Cardiac muscle cell (in vitro differentiated cells and primary cell): ENCODE results near the gene OR4K5. TPM values are rescaled to one million over a fixed set of nuclear protein-coding genes. Genes with fewer than 3 reads are reported as not detected.

ENCODE experiments used
- DNase-seq, 2 donors: peaks; one replicate each; pipeline versions ENCODE4 v3.0.0 to v3.0.0-alpha.2; 2010 to 2017; ENCODE audit warnings: low read depth in 1 of 2, low spot score in 1 of 2
- H3K27ac ChIP-seq: fragments of 200-600 bp; sonication (generic); 2 replicates; pipeline ENCODE4 v1.5.1; 2016
- H3K27me3 ChIP-seq: fragments of 200-600 bp; sonication (generic); 2 replicates; pipeline ENCODE4 v1.6.0; 2016; ENCODE audit warnings: control low read depth
- H3K36me3 ChIP-seq: fragments of 200-600 bp; sonication (generic); 2 replicates; pipeline ENCODE4 v1.5.1; 2016; ENCODE audit warnings: control low read depth
- H3K4me1 ChIP-seq: fragments of 200-600 bp; sonication (generic); 2 replicates; pipeline ENCODE4 v1.8.1; 2017; ENCODE audit warnings: low read depth, mild to moderate bottlenecking, mixed run types
- H3K4me3 ChIP-seq: fragments of 200-600 bp; sonication (generic); 2 replicates; pipeline ENCODE4 v1.5.1; 2016; ENCODE audit warnings: mild to moderate bottlenecking
- H3K9me3 ChIP-seq: fragments of 200-600 bp; sonication (generic); 2 replicates; pipeline ENCODE4 v1.5.1; 2017; ENCODE audit warnings: low read depth, mild to moderate bottlenecking, control low read depth
- CTCF ChIP-seq: IDR thresholded peaks from 2 replicates; pipeline ENCODE4 v1.5.1; 2012; ENCODE audit warnings: low read depth, mild to moderate bottlenecking, low read length
- polyA plus RNA-seq: library from polyadenylated mRNA; unstranded; fragments of >200 nt; fragmentation: Nextera tagmentation; extraction: Ambion mirVana; gene quantifications from 2 replicates; pipeline ENCODE4 v1.2.1, GENCODE V29; 2016
- total RNA-seq: library from RNA; depleted of rRNA; stranded (reverse); fragments of >200 nt; gene quantifications from 2 replicates; pipeline ENCODE4 v1.2.3, GENCODE V29; 2016

The OR4K5 gene
- total RNA-seq (not detected in 2 replicates), polyA plus RNA-seq (not detected in 2 replicates)

GRCh38 chr14:19920021-19920657, at the start of gene OR4K5:
OR4K5 (plus strand) TSS chr14:19920607; CDS start chr14:19920607, 0 bp downstream.
- peaks cover 2% of the 10 kb centered on the region for H3K9me3 ChIP-seq

GRCh38 chr14:19873178-19873577, 47.2 kb upstream of the OR4K5 start:
- H3K4me1 ChIP-seq, result no peaks in the 10 kb centered on the region
- H3K9me3 ChIP-seq, result no peaks in the 10 kb centered on the region
- H3K27ac ChIP-seq, result no peak overlapping the region
- no peak overlapping the region for H3K4me3 ChIP-seq
- no peaks in the 10 kb centered on the region for H3K36me3 ChIP-seq
- no peak for DNase-seq
- H3K27me3 ChIP-seq, result no peaks in the 10 kb centered on the region
- TF ChIP-seq CTCF, result no peak

More at GRCh38 chr14:19920021-19920657, at the start of gene OR4K5:
- Histone ChIP-seq H3K27ac (no peak within 1 kb of the TSS), H3K27me3 (no peaks in the 10 kb centered on the region), H3K4me1 (no peaks in the 10 kb centered on the region), H3K4me3 (no peak within 1 kb of the TSS), H3K36me3 (no peaks in the 10 kb centered on the region)
- TF ChIP-seq CTCF, result no peak
- DNase-seq, result no peak

GRCh38 chr14:19874842-19875241, 45.6 kb upstream of the OR4K5 start, which contains the start of gene OR4K2:
OR4K2 (plus strand) TSS chr14:19875142; CDS start chr14:19876268, 1,126 bp downstream.
- Histone ChIP-seq H3K4me3 (no peak within 1 kb of the TSS), H3K27me3 (no peaks in the 10 kb centered on the region), H3K27ac (no peak within 1 kb of the TSS), H3K9me3 (no peaks in the 10 kb centered on the region), H3K4me1 (no peaks in the 10 kb centered on the region), H3K36me3 (no peaks in the 10 kb centered on the region)
- no peak for TF ChIP-seq CTCF
- DNase-seq, result no peak

GRCh38 chr14:19878029-19878642, 42.3 kb upstream of the OR4K5 start:
- DNase-seq, result no peak
- Histone ChIP-seq H3K27me3 (no peaks in the 10 kb centered on the region), H3K9me3 (no peaks in the 10 kb centered on the region), H3K36me3 (no peaks in the 10 kb centered on the region), H3K4me3 (no peak overlapping the region), H3K27ac (no peak overlapping the region), H3K4me1 (no peaks in the 10 kb centered on the region)
- TF ChIP-seq CTCF, result peak; percentile 27

- no peak for DNase-seq
- Histone ChIP-seq H3K27ac (no peak overlapping the region), H3K4me3 (no peak overlapping the region), H3K27me3 (no peaks in the 10 kb centered on the region), H3K9me3 (no peaks in the 10 kb centered on the region), H3K36me3 (no peaks in the 10 kb centered on the region), H3K4me1 (no peaks in the 10 kb centered on the region)
- no peak for TF ChIP-seq CTCF
Observed at GRCh38 chr14:19895282-19895681, 25.1 kb upstream of the OR4K5 start.
